NCI-H2029 treated with DMSO at 0.1 percent for 48 hours (cell line): ENCODE results near the gene GLRX2.
"Not testable (repeated sequence)": the region's sequence is repeated elsewhere in the genome, so short reads cannot be mapped to it uniquely, and the experiment has no call there.

Experiments used
- DNase-seq: peaks from one replicate; lab custom pipeline; 2025; lab: John Stamatoyannopoulos, UW

The GLRX2 gene

DNA sequence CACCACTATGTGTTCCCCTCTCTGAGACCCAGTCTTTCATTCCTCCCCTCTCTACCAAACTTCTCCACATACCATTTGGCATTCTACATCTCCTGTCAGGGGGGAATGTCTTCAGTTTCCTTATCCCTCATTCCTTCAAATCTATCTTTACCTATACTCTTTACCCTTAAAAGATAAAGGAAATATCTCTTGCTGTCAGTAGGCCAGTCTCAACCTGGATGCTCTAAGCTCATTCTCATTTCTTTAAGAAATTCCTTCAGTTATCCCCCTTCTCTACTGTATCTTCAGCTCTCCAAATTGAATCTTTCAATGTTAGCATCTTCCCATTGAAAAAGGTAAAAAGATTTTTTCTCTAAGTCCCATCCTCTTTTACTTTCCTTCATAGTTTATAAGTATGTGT is 39.3 kb downstream of the GLRX2 start:
- DNase-seq = no peak

- DNase-seq = no peak
Observed at GRCh38 chr1:193062698-193063463, 42.3 kb downstream of the GLRX2 start.

- no peak for DNase-seq
Observed at GRCh38 chr1:193060938-193061337, 44.3 kb downstream of the GLRX2 start.

GRCh38 chr1:193060406-193060805 is 44.8 kb downstream of the GLRX2 start:
- no peak for DNase-seq

- peak; percentile 44 for DNase-seq
Observed at GRCh38 chr1:193060115-193060403, 45.2 kb downstream of the GLRX2 start.

GRCh38 chr1:193059282-193060114 is 45.7 kb downstream of the GLRX2 start, which contains the start of the genes RO60 and UCHL5:
TSS of gene RO60 (plus strand) at chr1:193059612. CDS start at chr1:193069055, 9,443 bp downstream.
TSS of gene UCHL5 (minus strand) at chr1:193059360. CDS start at chr1:193059260, 100 bp downstream.
- DNase-seq = peak; percentile 83

DNA sequence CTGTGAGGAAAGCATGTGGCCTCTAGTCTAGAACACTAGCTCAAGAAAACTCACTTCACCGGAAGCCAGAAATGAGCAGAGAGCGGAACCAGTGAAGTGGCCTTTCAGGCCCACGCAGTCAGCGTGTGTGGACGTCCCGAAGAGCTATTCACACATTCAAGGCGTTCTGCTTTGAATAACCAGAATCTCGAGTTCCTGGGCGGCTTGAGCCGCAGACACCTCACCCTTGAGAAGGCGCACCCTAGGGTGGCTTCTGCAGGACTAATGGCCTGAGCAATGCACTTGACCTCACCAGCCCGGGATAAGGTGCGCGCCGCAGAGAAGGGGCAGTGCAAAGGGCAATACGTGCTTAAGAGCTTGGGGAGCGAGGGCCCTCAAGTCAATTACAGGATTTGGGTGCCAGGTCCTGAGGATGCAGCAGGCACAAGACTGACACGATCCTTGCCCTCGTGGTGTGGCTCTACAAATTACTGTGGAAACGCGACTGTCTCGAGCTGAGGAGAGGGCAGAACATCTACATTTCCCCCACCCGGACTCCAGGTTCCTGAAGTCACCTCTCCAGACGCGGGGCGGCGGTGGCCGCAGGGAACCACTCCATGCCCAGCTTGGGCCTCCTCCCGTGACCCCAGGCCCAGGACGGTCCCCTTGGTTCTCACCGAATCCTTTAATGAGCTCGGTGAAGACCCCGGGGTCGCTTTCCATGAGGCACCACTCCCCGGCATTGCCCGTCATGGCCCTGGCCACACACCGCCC is 46.5 kb downstream of the GLRX2 start:
- DNase-seq = no peak

DNA sequence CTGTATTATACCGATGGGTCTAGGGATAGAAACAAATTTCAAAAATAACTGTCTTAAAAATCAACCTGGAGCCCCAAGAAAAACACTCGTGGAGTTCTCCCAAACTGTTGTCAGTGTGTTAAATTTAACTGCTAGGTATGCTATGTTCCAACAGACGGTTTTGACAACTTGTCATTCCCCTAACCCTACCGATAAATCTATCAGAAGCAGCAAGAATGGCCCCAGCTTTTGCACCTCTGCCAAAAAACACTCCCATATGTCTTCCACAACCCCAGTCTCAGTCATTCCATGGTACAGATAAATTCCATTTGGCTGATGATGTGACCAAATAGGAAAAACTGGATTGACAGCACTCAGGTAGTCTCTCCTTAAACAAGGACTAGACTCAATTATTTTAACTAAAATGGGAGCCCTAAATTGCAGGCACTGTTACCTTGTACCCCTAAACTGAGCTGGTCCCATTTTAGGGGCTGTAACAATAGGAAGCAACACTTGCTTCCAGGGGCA is 51.0 kb downstream of the GLRX2 start:
- no peak for DNase-seq

- not testable (repeated sequence) for DNase-seq
Observed at GRCh38 chr1:193048913-193049312, 56.3 kb downstream of the GLRX2 start.
